Measurements from ENCODE around the gene DACT3. TPM values are rescaled to one million over a fixed set of nuclear protein-coding genes. Genes with fewer than 3 reads are reported as not detected.

Gene DACT3
- total RNA-seq, 1 donor from 2014 or later: 2.6 TPM

- H3K36me3 Mint-ChIP-seq (ENCODE audit: insufficient read depth): no peaks in the 10 kb centered on the region
- H3K4me1 Mint-ChIP-seq (ENCODE audit: low read depth): no peaks in the 10 kb centered on the region
- H3K4me3 Mint-ChIP-seq (ENCODE audit: low read depth): no peak overlapping the region
- H3K27ac Mint-ChIP-seq: no peak overlapping the region
- DNase-seq (ENCODE audit: low spot score, unreplicated experiment): no peak
- no peaks in the 10 kb centered on the region for H3K9me3 Mint-ChIP-seq (ENCODE audit: low read depth)
- no peak for TF ChIP-seq CTCF (IDR thresholded peaks at IDR 0.05; ENCODE audit: unreplicated experiment)
- peaks cover 19% of the 10 kb centered on the region for H3K27me3 Mint-ChIP-seq
Measured at GRCh38 chr19:46665072-46665471, 4.1 kb upstream of the DACT3 start.

- peaks cover 32% of the 10 kb centered on the region for H3K27me3 Mint-ChIP-seq
- peak overlapping the region; percentile 93 for H3K27ac Mint-ChIP-seq
- peak; percentile 86 for TF ChIP-seq CTCF (IDR thresholded peaks at IDR 0.05; ENCODE audit: unreplicated experiment)
- no peaks in the 10 kb centered on the region for H3K9me3 Mint-ChIP-seq (ENCODE audit: low read depth)
- H3K36me3 Mint-ChIP-seq (ENCODE audit: insufficient read depth): no peaks in the 10 kb centered on the region
- DNase-seq (ENCODE audit: low spot score, unreplicated experiment): peak; percentile 54
- H3K4me3 Mint-ChIP-seq (ENCODE audit: low read depth): peak overlapping the region; percentile 59
- H3K4me1 Mint-ChIP-seq (ENCODE audit: low read depth): peaks cover 5% of the 10 kb centered on the region
Measured at GRCh38 chr19:46661735-46662592, 982 bp upstream of the DACT3 start.

- no peak for DNase-seq (ENCODE audit: low spot score, unreplicated experiment)
- H3K36me3 Mint-ChIP-seq (ENCODE audit: insufficient read depth): no peaks in the 10 kb centered on the region
- H3K27ac Mint-ChIP-seq: no peak overlapping the region
- H3K27me3 Mint-ChIP-seq: peaks cover 35% of the 10 kb centered on the region
- no peaks in the 10 kb centered on the region for H3K9me3 Mint-ChIP-seq (ENCODE audit: low read depth)
- H3K4me3 Mint-ChIP-seq (ENCODE audit: low read depth): peak overlapping the region; percentile 68
- peaks cover 5% of the 10 kb centered on the region for H3K4me1 Mint-ChIP-seq (ENCODE audit: low read depth)
- TF ChIP-seq CTCF (IDR thresholded peaks at IDR 0.05; ENCODE audit: unreplicated experiment): no peak
Measured at GRCh38 chr19:46660551-46661019, 397 bp downstream of the DACT3 start.

GRCh38 chr19:46660008-46660517, 919 bp downstream of the DACT3 start:
- Mint-ChIP-seq H3K27ac (no peak overlapping the region), H3K4me3 (ENCODE audit: low read depth) (peak overlapping the region; percentile 68), H3K9me3 (ENCODE audit: low read depth) (no peaks in the 10 kb centered on the region), H3K27me3 (peaks cover 35% of the 10 kb centered on the region), H3K36me3 (ENCODE audit: insufficient read depth) (no peaks in the 10 kb centered on the region), H3K4me1 (ENCODE audit: low read depth) (peaks cover 6% of the 10 kb centered on the region)
- TF ChIP-seq CTCF (IDR thresholded peaks at IDR 0.05; ENCODE audit: unreplicated experiment): no peak
- no peak for DNase-seq (ENCODE audit: low spot score, unreplicated experiment)

GRCh38 chr19:46659151-46660007, 1.6 kb downstream of the DACT3 start:
- TF ChIP-seq CTCF (IDR thresholded peaks at IDR 0.05; ENCODE audit: unreplicated experiment): no peak
- Mint-ChIP-seq H3K4me3 (ENCODE audit: low read depth) (peak overlapping the region; percentile 68), H3K27me3 (peaks cover 30% of the 10 kb centered on the region), H3K4me1 (ENCODE audit: low read depth) (peaks cover 9% of the 10 kb centered on the region), H3K9me3 (ENCODE audit: low read depth) (no peaks in the 10 kb centered on the region), H3K27ac (no peak overlapping the region), H3K36me3 (ENCODE audit: insufficient read depth) (no peaks in the 10 kb centered on the region)
- no peak for DNase-seq (ENCODE audit: low spot score, unreplicated experiment)

All from progenitor cell of endocrine pancreas (in vitro differentiated cells).